ENCODE data around the gene MLF2.
"Not testable (repeated sequence)": the region's sequence is repeated elsewhere in the genome, so short reads cannot be mapped to it uniquely, and the experiment has no call there.

MLF2 gene

DNA sequence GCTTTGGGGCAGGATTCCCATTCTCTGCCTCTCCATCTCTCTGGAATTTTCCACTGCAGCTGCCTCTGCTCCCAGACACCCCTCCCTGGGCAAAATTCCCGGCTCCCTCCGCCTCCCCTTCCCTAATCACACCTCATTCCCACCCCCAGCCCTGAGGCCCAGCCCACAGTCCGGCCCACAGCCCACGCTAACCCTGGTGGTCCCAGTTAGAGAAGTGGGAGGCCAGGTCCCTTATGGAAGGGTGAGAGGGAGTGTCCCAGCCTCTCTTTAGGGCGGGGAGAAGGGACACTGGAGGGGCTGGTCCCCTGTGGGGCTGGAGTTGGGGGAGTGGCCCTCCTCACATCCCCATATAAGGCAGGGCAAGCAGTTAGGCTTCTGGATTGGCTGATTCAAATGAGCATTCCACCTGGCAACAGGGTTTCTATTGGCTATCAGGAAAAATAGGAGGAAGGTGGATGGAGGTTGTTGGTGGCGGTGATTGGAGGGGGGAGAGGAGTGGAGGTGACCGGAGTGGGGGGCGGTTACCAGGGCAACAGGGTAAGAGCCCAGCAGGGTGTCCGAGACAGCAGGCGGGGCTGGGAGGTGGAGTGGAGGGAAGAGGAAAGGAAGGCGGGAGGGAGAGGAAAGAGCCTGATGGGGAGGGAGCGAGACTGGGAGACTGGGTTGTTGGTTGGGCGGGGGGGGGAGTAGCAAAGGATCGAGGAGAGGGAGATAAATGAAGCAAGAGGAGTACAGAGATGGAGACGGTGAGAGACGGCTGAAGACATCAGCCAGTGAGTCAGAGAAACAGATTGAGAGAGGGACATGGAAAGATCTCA is 11.3 kb upstream of the MLF2 start:
- peak; percentile 64 for DNase-seq

DNA sequence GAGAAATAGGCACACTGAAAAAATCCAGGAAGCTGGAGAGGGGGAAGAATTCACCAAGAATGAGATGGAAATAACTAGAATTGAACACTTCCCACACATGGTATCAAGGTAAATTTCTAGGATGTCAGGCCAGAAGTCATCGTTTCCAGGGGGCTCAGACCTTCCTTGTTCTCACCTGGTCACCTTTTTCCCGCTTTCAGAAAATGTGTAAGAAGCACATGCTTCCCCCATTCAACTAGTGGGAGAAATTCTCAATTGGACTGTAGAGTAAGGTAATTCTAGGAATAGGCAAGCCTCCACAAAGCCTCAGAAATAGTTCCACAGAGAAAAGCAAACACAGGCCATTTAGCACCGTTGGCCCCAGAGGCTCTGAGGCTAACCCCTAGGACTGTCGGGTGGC is 10.4 kb upstream of the MLF2 start:
- DNase-seq, result no peak

DNA sequence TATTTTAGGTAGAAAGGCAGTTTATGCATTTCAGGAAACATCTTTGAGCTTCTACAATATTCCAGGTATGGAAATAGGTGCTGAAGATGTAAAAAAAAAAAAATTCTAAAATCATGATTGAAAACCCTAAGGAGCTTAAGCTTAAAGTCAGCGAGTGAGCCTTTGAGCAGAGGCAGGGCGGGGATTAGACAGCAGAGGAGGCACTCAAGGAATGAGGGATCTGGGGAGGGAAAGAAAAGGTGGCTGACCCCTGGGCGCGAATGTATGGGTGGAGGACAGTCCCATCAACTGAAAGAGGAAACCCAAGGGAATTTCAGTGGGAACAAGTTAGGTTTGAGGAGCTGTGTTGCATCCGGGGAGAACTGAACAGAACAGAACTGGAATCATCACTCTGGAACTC is 6.8 kb upstream of the MLF2 start:
- DNase-seq, result no peak

DNA sequence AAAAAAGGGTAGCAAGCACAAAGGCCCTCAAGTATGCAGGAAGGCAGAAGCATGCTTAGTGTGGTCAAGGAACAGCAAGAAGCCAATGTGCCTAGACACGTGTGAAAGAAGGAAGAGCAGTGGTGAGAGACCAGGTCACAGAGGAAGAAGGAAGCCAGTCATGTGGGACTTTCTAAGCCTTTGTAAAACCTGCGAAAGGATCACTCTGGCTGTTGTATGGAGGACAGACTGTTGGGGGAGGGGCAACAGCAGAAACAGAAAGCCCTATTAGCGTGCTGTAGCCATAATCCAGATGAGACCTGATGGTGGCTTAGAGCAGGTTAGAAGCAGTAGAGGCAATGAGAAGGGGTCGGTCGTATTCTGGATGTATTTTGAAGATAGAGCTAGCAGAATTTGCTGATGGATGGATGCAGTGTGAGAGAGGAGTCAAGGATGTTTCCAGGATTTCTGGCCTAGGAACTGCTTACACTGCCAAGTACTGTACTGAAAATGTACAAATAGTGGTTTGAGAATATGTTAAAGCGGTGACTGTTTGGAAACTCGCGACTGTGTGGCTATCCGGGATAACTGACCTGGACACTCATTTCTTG is 5.7 kb upstream of the MLF2 start:
- no peak for DNase-seq

DNA sequence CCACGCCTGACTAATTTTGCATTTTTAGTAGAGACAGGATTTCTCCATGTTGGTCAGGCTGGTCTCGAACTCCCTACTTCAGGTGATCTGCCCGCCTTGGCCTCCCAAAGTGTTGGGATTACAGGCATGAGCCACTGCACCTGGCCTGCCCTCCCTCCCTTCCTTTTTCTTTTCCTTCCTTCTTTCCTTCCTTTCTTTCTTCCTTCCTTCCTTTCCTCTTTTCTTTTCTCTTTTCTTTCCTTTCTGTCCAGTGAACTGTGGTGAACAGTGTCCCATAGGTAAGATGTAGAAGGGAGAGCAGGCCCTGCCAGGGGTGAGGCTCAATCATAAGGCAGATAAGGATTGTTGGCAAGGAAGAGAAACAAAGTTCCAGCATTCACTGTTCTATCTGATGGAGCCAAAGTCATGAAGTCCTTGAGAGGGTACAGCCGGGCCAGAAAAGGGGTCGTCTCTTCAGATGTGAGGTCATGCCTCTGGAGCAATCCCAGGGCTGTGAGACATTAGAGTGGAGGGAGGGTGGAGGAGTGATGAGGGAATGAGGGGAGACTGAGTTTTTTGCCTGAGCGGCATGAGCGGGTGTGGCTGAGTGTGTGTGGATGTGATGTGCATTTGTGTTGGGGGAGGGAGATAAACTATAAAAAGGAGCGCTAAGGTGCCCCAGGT is 4.2 kb upstream of the MLF2 start:
- no peak for DNase-seq

DNA sequence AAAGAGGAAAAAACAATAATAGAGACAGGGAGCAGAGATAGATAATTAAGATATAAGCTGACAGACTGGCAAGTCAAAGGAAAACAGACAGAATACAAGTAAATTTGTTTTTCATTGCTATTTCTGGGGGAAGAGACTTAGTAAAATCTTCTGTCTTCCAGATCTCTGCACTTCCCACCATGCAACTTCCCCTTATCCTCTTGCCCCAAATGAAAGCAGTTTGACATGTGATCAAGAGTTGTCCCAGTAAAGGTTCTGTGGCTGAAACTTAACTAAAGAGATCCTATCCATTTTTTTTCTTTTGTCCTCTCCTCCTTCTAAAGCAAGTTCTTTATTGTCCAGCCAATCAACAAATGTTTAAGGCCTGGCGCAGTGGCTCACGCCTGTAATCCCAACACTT is 1.5 kb upstream of the MLF2 start:
- DNase-seq, result no peak

DNA sequence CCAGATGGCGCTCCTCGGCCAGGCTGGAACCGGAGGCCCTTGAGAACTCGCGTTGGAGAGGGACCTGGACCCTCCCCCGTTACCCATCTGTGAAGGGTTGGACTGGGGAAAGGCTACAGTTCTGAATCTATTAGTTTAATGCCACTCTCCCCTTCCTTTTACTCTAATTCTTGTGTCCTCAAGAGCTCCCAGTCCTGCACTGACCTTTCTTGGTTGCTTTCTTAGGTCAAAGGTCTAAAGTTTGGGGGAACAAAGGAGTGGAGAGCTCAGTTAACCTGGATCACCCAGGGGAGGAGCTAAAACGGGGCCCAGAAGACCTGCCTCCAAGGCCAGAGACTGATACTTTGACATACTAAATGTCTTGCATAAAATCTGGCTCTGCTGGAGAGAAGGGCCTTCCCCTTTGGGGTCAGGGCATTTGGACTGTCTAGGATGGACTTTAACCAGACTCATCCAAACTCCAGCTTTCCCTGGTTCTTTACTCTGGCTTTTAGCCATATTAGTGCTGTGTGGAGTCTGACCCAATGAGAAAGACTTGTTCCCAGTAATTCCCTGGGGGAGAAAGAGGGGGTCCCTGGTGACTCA is 923 bp upstream of the MLF2 start:
- DNase-seq, result no peak

DNA sequence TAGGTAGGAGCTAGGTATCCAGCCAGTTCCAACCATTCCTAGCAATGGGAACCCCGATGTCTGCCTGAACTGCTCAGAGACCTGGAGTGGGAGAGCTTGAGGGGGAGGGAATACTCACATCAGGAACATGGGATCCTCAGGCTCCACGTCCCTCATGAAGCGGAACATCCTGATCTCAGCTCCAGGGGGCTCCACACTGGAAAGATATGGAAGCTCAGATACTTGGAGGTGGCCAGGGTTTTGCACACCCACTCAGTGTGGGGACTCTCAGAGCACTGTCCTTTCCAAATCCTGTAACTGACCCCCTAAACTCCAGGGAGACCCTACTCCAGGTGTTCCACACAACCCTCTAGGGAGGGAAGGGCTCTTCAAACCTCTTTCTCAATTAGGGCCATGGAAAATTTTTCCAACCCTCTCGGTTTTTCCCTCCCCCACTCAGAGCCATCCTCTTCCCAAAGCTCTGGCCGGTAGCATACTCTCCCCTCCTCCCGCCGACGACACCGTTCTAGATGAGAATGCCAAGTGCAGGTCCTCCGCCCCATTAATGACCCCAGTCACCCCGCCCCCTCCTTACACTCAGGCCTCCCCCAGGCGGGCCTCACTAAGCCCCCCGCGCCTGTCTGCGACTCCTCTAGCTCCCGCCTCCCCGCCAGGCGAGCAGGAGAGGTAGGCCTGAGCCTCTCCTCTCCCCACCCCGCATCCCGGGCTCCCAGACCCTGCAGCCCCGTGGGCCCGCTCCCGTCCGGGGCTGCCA is 597 bp downstream of the MLF2 start:
- DNase-seq, result peak; percentile 28

DNA sequence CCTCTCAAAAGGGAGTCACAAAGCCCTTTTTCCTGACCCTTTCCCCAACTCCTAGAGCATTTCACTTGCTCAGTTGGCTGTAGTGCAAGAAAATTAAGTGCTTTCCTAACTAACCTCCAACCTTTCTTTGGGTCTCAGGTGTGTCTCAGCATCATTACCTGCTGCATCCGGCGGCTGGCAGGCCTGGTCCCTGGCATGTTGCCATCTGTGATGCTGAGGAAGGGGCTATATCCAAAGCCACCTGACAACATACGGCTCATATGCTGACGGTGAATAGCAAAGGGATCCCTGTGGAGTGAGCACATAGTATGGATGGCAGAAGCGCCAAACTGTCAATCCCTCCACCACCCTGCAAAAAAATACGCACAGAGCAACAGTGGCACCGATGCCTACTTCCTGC is 1.2 kb downstream of the MLF2 start:
- no peak for DNase-seq

DNA sequence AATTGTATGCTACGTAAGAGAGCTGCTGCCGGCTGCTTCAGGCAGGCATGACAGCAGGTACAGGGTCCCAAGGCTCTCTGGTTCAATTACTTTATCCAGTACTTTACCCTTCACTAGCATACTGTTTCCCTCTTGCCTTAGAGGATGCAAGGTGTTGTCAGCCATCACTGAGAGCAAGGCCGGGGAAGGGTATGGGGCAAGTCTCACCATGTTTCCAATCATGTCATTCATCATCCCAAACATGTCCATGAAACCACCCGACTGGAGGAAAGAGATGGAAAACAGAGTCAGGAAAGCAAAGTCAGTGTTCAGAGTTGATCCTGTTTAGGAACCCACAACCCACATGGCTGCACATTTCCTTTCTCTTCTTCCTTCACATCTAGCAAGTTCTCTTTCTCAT is 2.4 kb downstream of the MLF2 start:
- DNase-seq, result no peak

DNA sequence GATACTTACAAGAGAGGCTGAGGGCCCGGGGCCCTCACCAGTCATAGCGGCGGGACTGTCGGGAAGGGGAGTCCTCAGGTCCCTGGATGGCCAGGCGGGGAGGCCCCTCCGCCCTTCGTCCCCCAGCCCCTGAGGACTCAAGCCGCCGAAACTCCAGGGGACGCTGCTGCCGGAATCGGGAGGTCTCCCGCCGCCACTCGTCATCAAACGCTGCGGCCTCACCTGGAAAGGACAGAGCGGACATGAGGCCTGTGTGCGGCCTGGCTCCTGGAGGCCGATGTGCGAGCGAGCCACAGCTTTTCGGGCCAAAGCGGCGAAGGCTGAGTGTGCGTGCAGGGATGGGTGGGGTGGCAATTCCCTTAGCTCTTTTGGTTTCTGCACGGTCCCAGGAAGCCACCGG is 4.2 kb downstream of the MLF2 start:
- DNase-seq, result no peak

DNA sequence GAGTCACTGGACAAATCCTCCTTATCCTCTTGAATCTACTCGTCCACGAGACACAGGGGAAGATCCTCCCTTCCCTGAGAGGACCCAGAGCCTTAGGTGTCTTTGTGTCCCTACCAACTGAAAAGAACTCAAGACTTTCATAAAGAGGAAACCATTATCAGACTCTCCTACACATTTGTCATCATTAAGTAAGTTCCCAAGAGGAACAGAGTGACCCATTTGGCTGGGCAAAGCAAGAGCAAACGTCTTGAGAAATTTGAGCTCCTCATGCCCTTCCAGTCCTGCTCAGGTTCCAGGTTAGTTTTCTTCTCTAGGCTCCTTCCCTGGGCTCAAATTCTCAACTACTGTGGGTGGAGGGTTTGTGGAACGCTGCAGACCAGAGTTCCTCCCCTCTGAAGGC is 5.7 kb downstream of the MLF2 start:
- DNase-seq, result no peak

DNA sequence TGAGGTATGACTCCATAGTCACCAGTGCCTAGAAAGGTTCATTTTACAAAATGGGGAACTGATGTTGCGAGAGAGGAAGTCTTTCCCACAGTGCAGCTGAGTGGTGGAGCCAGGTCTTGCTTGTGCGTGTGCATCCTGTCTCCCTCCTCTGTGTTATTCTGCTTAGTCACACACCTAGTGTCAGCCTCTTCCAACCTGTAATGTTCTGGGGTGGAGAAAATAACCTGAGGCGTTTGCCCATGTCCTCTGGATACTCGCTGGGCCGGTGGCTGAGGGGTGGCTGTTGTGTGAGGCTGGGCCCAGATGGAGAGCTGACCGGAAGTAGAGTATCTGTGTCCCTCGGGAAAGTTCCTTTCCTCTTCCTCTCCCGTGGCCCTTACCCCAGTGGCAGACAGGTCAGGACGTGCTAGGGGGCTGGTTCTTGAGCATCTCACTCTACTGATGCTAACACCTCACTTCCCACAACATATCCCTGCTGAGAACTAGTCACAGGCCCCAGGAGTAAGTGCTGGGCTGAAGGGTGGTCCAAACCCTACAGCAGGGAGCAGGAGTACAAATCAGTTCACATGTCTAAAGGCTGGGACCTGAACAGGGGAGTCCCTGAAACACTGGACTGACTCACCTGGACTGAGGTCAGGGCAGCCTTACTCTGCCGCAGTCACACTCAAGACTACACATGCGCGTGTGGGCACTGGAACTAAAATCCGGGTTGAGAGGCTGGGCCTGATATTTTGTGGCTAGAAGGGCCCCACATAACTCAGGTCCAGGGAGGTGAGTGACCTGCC is 7.0 kb downstream of the MLF2 start:
- DNase-seq, result no peak

DNA sequence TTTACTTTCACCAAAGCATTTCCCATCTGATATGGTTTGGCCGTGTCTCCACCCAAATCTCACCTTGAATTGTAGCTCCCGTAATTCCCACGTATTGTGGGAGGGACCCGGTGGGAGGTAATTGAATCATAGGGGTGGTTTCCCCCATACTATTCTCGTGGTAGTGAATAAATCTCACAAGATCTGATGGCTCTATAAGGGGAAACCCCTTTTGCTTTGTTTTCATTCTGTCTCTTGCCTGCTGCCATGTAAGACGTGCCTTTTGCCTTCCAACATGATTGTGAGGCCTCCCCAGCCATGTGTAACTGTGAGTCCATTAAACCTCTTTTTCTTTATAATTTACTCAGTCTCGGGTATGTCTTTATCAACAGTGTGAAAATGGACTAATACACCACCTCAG is 9.6 kb downstream of the MLF2 start:
- DNase-seq, result peak; percentile 30

DNA sequence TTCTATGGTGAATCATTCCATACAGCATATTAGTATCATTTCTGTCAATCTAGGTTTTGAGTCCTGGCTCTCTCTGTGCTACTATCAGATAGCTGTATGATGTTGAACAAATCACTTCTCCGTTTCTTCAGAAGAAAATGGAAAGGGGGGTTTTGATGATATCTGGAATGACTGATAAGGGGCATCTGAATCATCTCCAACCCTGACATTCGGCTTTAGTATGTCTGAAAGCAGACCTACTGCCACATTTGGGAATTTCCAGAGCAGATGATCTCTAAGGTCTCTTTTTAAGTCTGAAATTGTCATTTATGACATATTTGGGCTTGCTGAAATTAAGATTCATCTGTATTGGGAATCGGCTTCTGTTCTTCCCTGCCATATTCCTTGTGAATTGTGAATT is 10.1 kb downstream of the MLF2 start:
- no peak for DNase-seq

DNA sequence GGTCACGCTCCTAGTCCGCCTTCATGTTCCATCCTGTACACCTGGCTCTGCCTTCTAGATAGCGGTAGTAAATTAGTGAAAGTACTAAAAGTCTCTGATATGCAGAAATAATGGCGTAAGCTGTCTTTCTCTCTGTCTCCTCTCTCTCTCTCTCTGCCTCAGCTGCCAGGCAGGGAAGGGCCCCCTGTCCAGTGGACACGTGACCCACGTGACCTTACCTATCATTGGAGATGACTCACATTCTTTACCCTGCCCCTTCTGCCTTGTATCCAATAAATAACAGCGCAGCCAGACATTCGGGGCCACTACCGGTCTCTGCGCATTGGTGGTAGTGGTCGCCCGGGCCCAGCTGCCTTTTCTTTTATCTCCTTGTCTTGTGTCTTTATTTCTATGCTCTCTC is 10.9 kb downstream of the MLF2 start:
- not testable (repeated sequence) for DNase-seq

DNA sequence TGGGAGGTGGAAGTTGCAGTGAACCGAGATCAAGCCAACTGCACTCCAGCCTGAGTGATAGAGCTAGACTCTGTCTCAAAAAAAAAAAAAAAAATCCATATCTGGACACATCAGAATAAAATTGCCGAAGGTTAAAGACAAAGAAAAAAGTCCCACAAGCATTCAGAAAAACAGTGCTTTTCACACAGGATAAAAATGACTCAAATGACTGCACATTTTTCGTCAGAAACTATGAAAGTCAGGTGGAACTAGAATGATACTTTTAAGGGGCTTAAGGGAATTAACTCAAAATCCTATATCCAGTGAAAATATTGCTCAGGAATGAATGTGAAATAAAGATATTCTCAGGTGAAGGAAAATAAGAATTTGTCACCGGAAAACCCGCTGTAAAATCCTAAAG is 16.2 kb downstream of the MLF2 start:
- DNase-seq, result no peak

DNA sequence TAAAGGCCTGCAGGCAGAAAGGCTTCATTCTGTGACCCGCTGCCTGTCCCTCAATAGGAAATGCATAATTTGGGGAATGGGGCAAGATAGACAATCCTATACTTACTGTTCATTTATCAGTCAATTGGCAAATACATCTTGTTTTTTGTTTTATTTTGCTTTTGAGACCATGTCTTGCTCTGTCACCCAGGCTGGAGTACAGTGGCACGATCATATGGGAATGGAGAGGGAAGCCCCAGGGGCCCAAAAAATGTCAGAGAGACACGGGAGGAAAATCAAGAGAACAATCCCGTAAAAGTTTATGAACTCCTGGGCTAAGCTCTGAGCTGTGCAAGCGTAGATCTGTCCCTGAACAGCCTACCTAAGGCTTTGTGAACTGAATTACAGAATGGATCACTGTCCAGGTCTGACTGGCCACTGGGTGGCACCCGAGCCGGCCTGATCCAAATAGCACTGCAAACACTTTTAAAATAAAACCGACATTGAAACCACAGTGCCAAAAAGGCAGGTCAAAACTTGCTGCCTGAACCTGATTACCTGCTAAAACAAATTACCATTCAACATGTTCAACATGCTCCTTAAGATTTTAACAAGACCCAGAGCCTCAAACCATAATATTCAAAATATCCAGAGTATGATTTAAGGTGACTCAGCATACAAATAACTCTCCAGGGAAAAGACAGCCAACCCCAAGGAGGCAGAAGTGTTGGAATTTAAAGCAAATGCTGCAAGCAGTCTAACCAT is 17.3 kb downstream of the MLF2 start:
- DNase-seq, result peak; percentile 28

DNA sequence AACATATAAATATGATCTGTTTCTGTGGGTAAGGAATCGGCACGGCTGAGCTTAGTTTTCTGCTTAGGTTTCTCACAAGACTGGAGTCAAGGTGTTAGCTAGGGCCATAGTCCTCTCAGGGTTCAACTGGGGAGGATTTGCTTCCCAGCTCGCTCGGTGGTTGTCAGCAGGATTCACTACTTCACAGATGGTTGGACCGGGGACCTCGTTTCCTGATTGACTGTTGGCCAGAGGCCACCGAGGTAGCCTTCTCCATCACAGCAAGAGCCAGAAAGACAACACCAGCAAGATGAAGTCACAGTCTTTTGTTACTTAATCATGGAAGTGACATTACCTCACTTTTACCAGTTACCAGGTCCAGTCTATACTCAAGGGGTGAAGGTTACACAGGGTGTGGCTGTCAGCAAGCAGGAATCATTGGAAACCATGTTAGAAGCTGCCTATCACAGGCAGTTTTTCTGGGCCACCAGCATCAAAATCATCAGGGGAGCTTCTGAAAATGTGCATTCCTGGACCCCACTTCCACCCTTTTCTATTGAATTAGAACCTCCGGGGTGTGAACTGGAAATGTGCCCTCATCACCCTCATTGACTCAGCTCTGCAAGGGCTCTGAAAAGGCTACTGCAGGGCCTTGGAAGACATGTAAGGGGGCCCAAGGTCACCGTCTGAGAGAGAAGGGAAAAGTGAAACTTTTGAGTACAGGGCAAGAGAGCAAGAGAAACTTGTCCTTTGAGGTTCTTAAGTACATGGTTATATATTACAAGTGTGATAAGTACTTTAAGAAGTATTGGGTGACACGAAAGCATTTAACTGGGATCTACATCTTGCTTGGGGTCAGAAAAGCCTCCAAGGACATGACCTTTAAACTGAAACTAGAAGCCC is 18.2 kb downstream of the MLF2 start:
- no peak for DNase-seq

DNA sequence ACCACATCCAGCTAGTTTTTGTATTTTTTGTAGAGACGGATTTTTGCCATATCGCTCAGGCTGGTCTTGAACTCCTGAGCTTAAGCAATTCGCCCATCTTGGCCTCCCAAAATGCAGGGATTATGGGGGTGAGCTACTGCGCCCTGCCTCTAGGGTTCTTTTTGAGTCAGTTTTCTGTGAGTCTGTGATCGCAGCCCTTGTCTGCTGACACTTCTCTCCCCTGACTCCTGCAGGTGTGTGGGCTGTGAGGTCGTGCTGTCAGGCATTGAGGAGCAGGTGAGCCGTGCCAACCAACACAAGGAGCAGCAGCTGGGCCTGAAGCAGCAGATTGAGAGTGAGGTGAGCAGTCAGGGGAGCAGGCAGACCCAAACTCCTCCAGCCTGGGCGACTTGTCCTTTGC is 22.8 kb downstream of the MLF2 start:
- no peak for DNase-seq

DNA sequence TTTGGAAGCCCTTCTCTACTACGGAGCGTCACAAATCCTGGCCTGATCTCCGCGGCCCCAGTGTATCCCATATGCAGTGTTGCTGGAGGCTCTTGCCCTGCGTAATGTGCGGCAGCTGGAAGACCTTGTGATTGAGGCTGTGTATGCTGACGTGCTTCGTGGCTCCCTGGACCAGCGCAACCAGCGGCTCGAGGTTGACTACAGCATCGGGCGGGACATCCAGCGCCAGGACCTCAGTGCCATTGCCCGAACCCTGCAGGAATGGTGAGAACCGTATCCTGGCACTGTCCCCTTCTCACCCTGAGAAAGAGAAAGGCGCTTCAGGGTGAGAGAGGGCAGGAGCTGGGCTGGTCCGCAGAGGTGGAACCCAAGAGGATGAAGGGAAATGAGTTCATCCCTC is 23.8 kb downstream of the MLF2 start:
- DNase-seq, result no peak

Measured in stimulated activated CD4-positive, alpha-beta T cell treated with anti-CD3 and anti-CD28 coated beads, Interleukin-1b, Interleukin-23, amount 100 ng/mL, for 48 hours (primary cell).